Right lobe of liver (tissue), 6 donors: Measurements from ENCODE around the gene FSHR. TPM values are rescaled to one million over a fixed set of nuclear protein-coding genes. Genes with fewer than 3 reads are reported as not detected.

ENCODE experiments used
- ATAC-seq, 4 donors: fragments of 200-7000 bp; cut with Tn5 transposase; one replicate each; pipeline ENCODE4 v1.9.1; 2020; ENCODE audit warnings: mild to moderate bottlenecking in 4 of 4, moderate library complexity in 4 of 4
- DNase-seq, 3 donors: peaks; one replicate each; pipeline ENCODE4 v3.0.0-alpha.2; 2020
- H3K27ac ChIP-seq, 3 donors: fragments of 200-600 bp; one replicate each; pipeline ENCODE4 v1.8.0; 2022
- H3K27me3 ChIP-seq, 2 donors: fragments of 200-600 bp; one replicate each; pipeline ENCODE4 v1.8.0; 2022
- H3K36me3 ChIP-seq, 4 donors: fragments of 200-600 bp; sonication (generic) in 1 of 4; one replicate each; pipeline versions ENCODE4 v1.5.1 to v1.8.0; 2017 to 2022; ENCODE audit warnings: control low read depth in 1 of 4
- H3K4me1 ChIP-seq, 4 donors: fragments of 200-600 bp; sonication (generic) in 1 of 4; one replicate each; pipeline versions ENCODE4 v1.5.1 to v1.8.0; 2017 to 2022; ENCODE audit warnings: control low read depth in 1 of 4
- H3K4me3 ChIP-seq, 3 donors: fragments of 200-600 bp; one replicate each; pipeline ENCODE4 v1.8.0; 2022
- H3K9me3 ChIP-seq, 4 donors: fragments of 200-600 bp; sonication (generic) in 1 of 4; one replicate each; pipeline versions ENCODE4 v1.5.1 to v1.8.0; 2017 to 2022; ENCODE audit warnings: control low read depth in 1 of 4
- POLR2A ChIP-seq: fragments of 450-650 bp; IDR thresholded peaks from one replicate; pipeline ENCODE4 v1.6.1; 2017; ENCODE audit warnings: antibody characterized with exemption, mild to moderate bottlenecking
- WGBS: methylation state at CpG from one replicate; pipeline ENCODE4 v1.1.6; 2018; ENCODE audit warnings: low coverage, low lambda C conversion rate; ENCODE audit not compliant: insufficient coverage; ENCODE audit errors: missing lambda C conversion rate; 5-methylcytosine and 5-hydroxymethylcytosine counted together
- intact Hi-C, 2 donors: fragments of 100-400 bp; cut with DNase I; formaldehyde crosslinking; loops; one replicate each; pipeline versions ENCODE4 v1.11.2 to v1.14.1; 2022
- total RNA-seq, 6 experiments: library from RNA; depleted of rRNA in 2 of 6; stranded (reverse); fragments of >200 nt in 2 of 6; fragmentation: NEBNext Ultra II Directional in 3 of 6; extraction: Animal tissue kit (Norgen Biotek cat#: 25700) in 3 of 6; gene quantifications; one replicate each; pipeline versions ENCODE4 v1.1.0 to v1.2.4, GENCODE V29; 2016 to 2023
- TF ChIP-seq, protein P1 (sequence below), 4 donors: fragments of 200-600 bp in 3 of 4; fragments of 450-650 bp in 1 of 4; IDR thresholded peaks; one replicate each; pipeline versions ENCODE4 v1.5.1 to v1.8.0; 2016 to 2022; ENCODE audit warnings: antibody characterized with exemption in 4 of 4, mild to moderate bottlenecking in 2 of 4
- donor health status: DM: no; HTN: yes; CAD: no.
- donor health status: DM: no; HTN: no; CAD: no.
- donor health status: DM: no; HTN: no; CAD: no.
- donor health status: DM: no; HTN: yes; CAD: no.
- donor health status: DM: no; HTN: yes; CAD: no.

Gene FSHR
- total RNA-seq, 6 experiments from 2014 or later, result 0.06 TPM; not detected in 5

DNA sequence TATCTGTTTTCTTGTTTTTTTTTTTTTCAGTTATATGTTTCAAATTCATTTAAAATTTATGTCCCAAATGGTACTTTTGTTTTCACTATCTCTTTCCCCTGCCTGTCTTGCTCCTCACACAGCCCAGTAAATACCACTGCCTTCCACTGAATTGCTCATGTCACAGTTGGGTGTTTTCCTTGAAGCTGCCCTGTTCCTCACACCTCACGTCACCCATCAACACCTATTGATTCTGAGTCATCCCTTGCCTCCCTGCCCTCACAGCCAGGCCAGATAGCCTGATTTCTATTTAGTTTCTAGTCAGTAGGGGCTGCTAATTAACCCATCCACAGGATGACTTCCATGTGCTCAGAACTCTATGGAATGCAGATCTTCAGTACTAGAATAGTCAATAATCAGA is 25.3 kb downstream of the FSHR start:
- H3K27ac ChIP-seq, result no peak overlapping the region
- no peaks in the 10 kb centered on the region for H3K27me3 ChIP-seq
- H3K36me3 ChIP-seq, result no peaks in the 10 kb centered on the region
- TF ChIP-seq, protein P1, sequence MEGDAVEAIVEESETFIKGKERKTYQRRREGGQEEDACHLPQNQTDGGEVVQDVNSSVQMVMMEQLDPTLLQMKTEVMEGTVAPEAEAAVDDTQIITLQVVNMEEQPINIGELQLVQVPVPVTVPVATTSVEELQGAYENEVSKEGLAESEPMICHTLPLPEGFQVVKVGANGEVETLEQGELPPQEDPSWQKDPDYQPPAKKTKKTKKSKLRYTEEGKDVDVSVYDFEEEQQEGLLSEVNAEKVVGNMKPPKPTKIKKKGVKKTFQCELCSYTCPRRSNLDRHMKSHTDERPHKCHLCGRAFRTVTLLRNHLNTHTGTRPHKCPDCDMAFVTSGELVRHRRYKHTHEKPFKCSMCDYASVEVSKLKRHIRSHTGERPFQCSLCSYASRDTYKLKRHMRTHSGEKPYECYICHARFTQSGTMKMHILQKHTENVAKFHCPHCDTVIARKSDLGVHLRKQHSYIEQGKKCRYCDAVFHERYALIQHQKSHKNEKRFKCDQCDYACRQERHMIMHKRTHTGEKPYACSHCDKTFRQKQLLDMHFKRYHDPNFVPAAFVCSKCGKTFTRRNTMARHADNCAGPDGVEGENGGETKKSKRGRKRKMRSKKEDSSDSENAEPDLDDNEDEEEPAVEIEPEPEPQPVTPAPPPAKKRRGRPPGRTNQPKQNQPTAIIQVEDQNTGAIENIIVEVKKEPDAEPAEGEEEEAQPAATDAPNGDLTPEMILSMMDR (IDR thresholded peaks at IDR 0.05), result no peak
- no peak for TF ChIP-seq POLR2A
- H3K9me3 ChIP-seq, result no peaks in the 10 kb centered on the region
- WGBS, result 20% methylated on average over 1 of the region's 1 CpG
- no peaks in the 10 kb centered on the region for H3K4me1 ChIP-seq
- intact Hi-C loops, result no loop called here
- no peak for DNase-seq
- H3K4me3 ChIP-seq, result no peak overlapping the region
- no peak for ATAC-seq

DNA sequence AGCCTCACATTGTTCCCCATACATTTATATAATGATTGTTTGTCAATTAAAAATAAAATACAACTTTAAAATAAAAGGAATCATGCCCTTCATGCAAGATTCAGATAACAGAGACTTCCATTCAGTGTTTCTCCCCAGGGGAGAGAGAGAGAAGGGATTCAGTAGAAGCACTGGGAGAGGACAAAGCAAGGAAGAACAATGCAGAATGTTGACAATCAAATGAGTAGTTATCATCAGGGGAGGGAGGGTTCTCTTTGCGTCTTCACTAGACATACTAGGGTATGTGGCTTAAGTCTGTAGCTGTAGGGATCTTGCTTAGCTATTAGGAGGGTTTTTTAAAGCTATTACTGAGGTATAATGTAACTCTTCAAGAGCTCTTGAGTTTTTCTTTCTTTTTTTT is 30.7 kb downstream of the FSHR start:
- Histone ChIP-seq H3K27ac (no peak overlapping the region), H3K9me3 (no peaks in the 10 kb centered on the region), H3K27me3 (no peaks in the 10 kb centered on the region), H3K36me3 (no peaks in the 10 kb centered on the region), H3K4me1 (no peaks in the 10 kb centered on the region), H3K4me3 (no peak overlapping the region)
- 29% methylated on average over 1 of the region's 1 CpG for WGBS
- TF ChIP-seq, protein P1 (IDR thresholded peaks at IDR 0.05), result no peak
- TF ChIP-seq POLR2A, result no peak
- intact Hi-C loops, result no loop called here
- DNase-seq (no peak), ATAC-seq (no peak)

DNA sequence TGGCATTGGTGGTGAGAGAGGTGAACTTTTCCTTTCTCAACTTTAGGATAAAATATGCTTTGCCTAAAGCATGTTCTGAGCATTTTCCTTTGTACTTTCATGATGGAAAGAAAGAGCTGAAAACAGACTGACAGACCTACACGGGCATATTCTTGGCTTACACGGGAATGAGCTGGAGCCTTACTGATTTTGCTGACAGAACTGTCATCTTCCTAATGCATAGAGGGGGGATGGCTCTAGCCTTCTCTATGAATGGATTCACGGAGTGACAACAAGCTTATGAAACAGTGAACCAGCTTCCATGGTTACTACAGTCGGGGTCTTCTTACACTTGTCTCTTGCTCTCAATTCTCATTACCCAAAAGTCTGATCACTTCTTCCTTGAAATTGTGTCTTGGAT is 32.2 kb downstream of the FSHR start:
- no peak for DNase-seq
- ATAC-seq, result no peak
- Histone ChIP-seq H3K27ac (no peak overlapping the region), H3K9me3 (no peaks in the 10 kb centered on the region), H3K4me1 (no peaks in the 10 kb centered on the region), H3K36me3 (no peaks in the 10 kb centered on the region), H3K4me3 (no peak overlapping the region), H3K27me3 (no peaks in the 10 kb centered on the region)
- intact Hi-C loops, result no loop called here
- 43% methylated on average over 4 of the region's 4 CpGs for WGBS
- no peak for TF ChIP-seq POLR2A
- TF ChIP-seq, protein P1 (IDR thresholded peaks at IDR 0.05), result no peak

DNA sequence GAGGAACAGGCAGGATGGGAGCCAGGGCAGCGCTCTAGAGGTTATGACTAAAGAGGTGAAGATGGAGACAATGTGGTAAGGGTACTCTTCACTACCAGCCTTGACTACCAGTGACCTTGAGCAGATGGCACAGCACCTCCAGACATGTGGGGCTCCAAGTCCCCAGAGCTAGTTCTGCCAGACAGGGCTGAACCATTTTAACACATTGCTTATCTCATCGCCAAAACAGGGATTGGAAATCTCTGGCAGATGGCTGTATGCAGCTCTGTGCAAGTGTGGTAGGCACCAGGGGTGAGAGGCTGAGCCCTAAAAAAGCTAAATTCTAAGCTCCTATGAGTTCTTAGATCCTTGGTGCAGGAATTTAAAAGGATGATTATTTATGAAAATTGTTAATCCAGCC is 41.3 kb downstream of the FSHR start:
- no peaks in the 10 kb centered on the region for H3K36me3 ChIP-seq
- ATAC-seq (no peak), DNase-seq (no peak)
- TF ChIP-seq, protein P1 (IDR thresholded peaks at IDR 0.05), result no peak
- no peak for TF ChIP-seq POLR2A
- H3K27me3 ChIP-seq, result no peaks in the 10 kb centered on the region
- no peak overlapping the region for H3K27ac ChIP-seq
- 71% methylated on average over 1 of the region's 2 CpGs for WGBS
- no peaks in the 10 kb centered on the region for H3K4me1 ChIP-seq
- intact Hi-C loops, result no loop called here
- no peaks in the 10 kb centered on the region for H3K9me3 ChIP-seq
- no peak overlapping the region for H3K4me3 ChIP-seq

DNA sequence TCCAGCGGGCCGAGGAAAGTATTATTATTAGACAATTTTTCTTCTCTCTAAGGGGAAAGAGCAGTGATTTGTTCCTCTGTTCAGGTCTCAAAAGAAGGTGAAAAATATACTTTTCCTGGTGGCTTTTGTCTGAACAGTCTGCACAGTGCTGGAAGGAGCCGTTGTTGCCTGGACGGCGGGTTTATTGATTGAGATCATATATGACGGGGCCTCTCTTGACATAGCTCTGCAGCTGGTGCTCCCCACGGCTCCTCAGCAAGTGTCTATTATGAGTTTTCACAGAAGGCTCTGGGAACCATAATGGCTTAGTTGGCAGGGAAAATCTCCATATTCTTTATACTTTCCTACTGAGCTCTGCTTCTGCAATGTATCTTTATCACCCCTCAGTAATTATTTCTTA is 42.9 kb downstream of the FSHR start:
- Histone ChIP-seq H3K4me1 (no peaks in the 10 kb centered on the region), H3K36me3 (no peaks in the 10 kb centered on the region), H3K9me3 (no peaks in the 10 kb centered on the region), H3K4me3 (no peak overlapping the region), H3K27ac (no peak overlapping the region), H3K27me3 (no peaks in the 10 kb centered on the region)
- 54% methylated on average over 7 of the region's 7 CpGs for WGBS
- ATAC-seq (no peak), DNase-seq (no peak)
- TF ChIP-seq POLR2A, result no peak
- TF ChIP-seq, protein P1 (IDR thresholded peaks at IDR 0.05), result no peak
- intact Hi-C loops, result no loop called here
